Epithelial cell of esophagus (primary cell): Measurements from ENCODE around the gene ROR2.

Experiments
- DNase-seq: peaks from one replicate; pipeline ENCODE4 v3.0.0; 2010; ENCODE audit warnings: low read depth
- H3K4me3 ChIP-seq: 2 replicates; pipeline ENCODE4 v1.5.1; 2011; ENCODE audit warnings: mild to moderate bottlenecking, low read length, control low read depth
- CTCF ChIP-seq: IDR thresholded peaks from 2 replicates; pipeline ENCODE4 v1.5.1; 2011; ENCODE audit warnings: low read depth, mild to moderate bottlenecking, low read length, control low read depth, inconsistent platforms; ENCODE audit not compliant: insufficient read depth; ENCODE audit errors: missing control alignments

ROR2 gene

GRCh38 chr9:91949392-91949945 is 559 bp downstream of the ROR2 start:
- peak; percentile 16 for DNase-seq
- no peak overlapping the region for H3K4me3 ChIP-seq
- no peak for TF ChIP-seq CTCF

DNA sequence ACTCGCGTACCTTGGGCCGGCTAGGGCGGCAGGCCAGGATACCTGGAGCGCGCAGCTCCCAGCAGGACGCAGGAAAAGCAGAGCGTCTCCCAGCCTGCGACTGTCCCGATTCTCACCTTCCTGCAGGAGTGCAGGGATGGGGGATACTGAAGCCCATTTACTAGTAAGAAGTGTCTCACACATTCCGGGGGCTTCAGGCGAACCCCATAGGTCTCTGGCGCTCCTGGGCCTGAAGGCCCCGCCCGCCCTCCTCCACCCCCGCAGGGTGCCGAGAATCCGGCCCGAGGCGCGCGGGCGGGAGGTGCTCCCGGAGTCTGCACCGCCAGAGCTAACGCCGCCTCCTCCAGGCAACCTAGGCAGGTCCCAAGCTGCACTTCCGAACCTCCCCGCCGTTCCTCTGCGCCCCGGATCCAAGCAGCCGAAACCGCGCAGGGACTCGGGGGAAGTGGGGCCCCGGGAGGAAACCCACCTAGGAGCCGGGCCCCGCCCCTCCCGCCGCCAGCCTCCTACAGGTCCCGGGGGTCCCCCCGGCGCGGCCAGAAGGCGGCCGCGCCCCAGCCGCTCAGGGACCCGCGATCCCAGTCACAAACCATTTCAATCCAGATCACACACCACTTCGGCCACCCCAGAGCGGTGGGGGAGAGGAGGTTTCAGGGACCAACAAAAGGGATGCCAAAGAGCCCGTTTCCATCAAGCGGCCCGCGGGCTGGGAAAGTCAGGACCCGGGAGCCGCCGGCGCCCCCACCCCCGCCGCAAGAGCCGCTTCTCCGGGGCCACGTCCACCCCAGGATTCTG is 1.2 kb downstream of the ROR2 start:
- no peak for TF ChIP-seq CTCF
- peak; percentile 52 for DNase-seq
- H3K4me3 ChIP-seq: peak overlapping the region; percentile 21

- no peak for DNase-seq
- peak overlapping the region; percentile 21 for H3K4me3 ChIP-seq
- TF ChIP-seq CTCF: no peak
Observed at GRCh38 chr9:91948101-91948596, 1.9 kb downstream of the ROR2 start.

DNA sequence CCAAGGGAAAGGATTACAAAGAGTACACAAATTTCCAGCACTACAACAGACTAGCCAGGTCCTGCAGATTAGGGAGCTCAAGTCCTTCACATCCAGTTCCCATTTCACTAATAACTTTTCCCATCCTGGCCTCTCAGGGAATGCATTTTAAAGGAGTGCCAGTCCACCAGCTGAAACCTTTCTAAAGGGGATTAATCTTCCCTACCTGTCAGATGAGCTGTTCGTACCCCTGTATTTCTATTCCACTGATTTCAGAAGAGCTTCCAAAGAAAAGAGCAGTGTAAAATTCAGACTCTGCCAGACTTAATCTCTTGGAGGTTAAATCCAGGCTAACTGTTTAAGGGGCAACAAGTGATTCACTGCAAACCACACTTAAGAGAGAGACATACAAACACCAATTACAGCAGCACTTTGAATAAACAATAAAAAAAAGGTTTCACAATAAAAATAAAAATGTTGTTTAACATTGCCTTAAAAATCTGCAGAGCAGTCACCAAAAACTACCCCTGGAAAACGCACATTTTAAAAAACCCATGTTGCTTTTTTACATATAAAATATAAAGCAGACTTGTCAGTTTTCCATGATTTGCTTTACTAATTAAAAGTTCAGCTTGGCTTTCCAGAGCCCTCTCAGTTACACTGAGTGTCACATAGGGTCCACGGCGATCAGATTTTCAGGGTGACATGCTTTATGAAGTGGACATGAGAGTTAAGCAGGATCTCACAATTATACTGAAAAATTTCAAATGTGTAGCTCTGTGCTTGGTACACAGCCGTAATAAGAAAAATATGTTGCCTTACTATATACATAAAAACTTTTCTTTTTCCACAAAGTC is 3.2 kb downstream of the ROR2 start:
- no peak for TF ChIP-seq CTCF
- DNase-seq: no peak
- H3K4me3 ChIP-seq: no peak overlapping the region

GRCh38 chr9:91946196-91946595 is 3.8 kb downstream of the ROR2 start:
- no peak overlapping the region for H3K4me3 ChIP-seq
- DNase-seq: no peak
- no peak for TF ChIP-seq CTCF

- DNase-seq: no peak
- TF ChIP-seq CTCF: no peak
- no peak overlapping the region for H3K4me3 ChIP-seq
Observed at GRCh38 chr9:91945277-91946085, 4.5 kb downstream of the ROR2 start.
